Measurements from ENCODE around the gene DOCK2. TPM values are rescaled to one million over a fixed set of nuclear protein-coding genes. Genes with fewer than 3 reads are reported as not detected.

Gene DOCK2
- total and polyA plus RNA-seq, 2 of the 8 experiments (the other 6 are each of a cell fraction or from before 2014, with no cell fraction given), result 3.9 to 5.7 TPM

GRCh38 chr5:169653091-169653490 lies 16.0 kb downstream of the DOCK2 start:
- no peak overlapping the region for H3K27ac ChIP-seq (ENCODE audit: low read depth, low read length)
- H4K8ac ChIP-seq (ENCODE audit: extremely low read depth, insufficient read depth, low read length), result no peak overlapping the region
- no peak overlapping the region for H3K18ac ChIP-seq (ENCODE audit: extremely low read depth, low read length)
- no peak overlapping the region for H3K23ac ChIP-seq (ENCODE audit: insufficient read length)
- H3K9ac ChIP-seq (replicated peaks in 1 of 4; ENCODE audit: extremely low read depth in 1 of 4, low read depth in 3 of 4, low read length in 3 of 4), result no peak overlapping the region
- FAIRE-seq (no peak), DNase-seq (ENCODE audit: low read depth in 1 of 2, low spot score in 2 of 2) (no peak)
- no peak overlapping the region for H3K4me3 ChIP-seq (ENCODE audit: extremely low read depth in 1 of 4, insufficient read depth in 2 of 4, low read depth in 3 of 4, low read length in 4 of 4)
- no peaks in the 10 kb centered on the region for H4K20me1 ChIP-seq (replicated peaks in 1 of 2; ENCODE audit: control insufficient read depth in 1 of 2, insufficient read depth in 2 of 2, low read length in 2 of 2)
- no peak overlapping the region for H3K56ac ChIP-seq (replicated peaks; ENCODE audit: insufficient read length, low read depth, low read length)
- H3K79me2 ChIP-seq (ENCODE audit: control insufficient read depth in 1 of 2, insufficient read depth in 2 of 2, low read length in 2 of 2), result no peaks in the 10 kb centered on the region
- H2BK15ac ChIP-seq (ENCODE audit: low read length), result no peak overlapping the region
- no peak overlapping the region for H4K91ac ChIP-seq (replicated peaks; ENCODE audit: insufficient read length, low read length)
- H3K4ac ChIP-seq (replicated peaks; ENCODE audit: insufficient read length, low read depth, low read length), result no peak overlapping the region
- H3K27me3 ChIP-seq (replicated peaks in 1 of 4; ENCODE audit: control insufficient read depth in 3 of 4, extremely low read depth in 1 of 4, insufficient read depth in 3 of 4, low read length in 3 of 4), result peaks cover 0 to 3% (median 0%) of the 10 kb centered on the region in 4 experiments; a peak in 1 of 7 replicates
- H3K79me1 ChIP-seq (ENCODE audit: low read depth, low read length), result no peaks in the 10 kb centered on the region
- no peak overlapping the region for H2AK5ac ChIP-seq (ENCODE audit: low read depth, low read length)
- CTCF ChIA-PET (ENCODE audit: partially characterized antibody), result interaction anchor here (0.7 kb wide), 1 partner anchor 44 kb away, joined by 3 read pairs; no protein-coding TSS in a partner anchor
- H4K5ac ChIP-seq (ENCODE audit: insufficient read length, low read depth, low read length), result no peak overlapping the region
- H3K23me2 ChIP-seq (ENCODE audit: low read depth, low read length), result no peaks in the 10 kb centered on the region
- WGBS, 2 experiments (ENCODE audit: extremely low coverage in 1 of 2, insufficient coverage in 1 of 2, insufficient read length in 1 of 2, insufficient replicate concordance in 2 of 2, low coverage in 1 of 2, low lambda C conversion rate in 2 of 2, missing lambda C conversion rate in 1 of 2), result 76% methylated on average over 5 of the region's 5 CpGs; no CpG with 5 or more reads in 1 of the 2 experiments
- H2BK20ac ChIP-seq (ENCODE audit: low read length), result no peak overlapping the region
- H2BK12ac ChIP-seq (ENCODE audit: low read depth, low read length), result no peak overlapping the region
- H2AFZ ChIP-seq (ENCODE audit: low read length), result no peak overlapping the region
- H3K9me3 ChIP-seq (ENCODE audit: insufficient read depth in 2 of 2, low read depth in 1 of 2, low read length in 1 of 2), result no peaks in the 10 kb centered on the region
- no peaks in the 10 kb centered on the region for H3K4me1 ChIP-seq (replicated peaks in 1 of 4; ENCODE audit: control insufficient read depth in 3 of 4, insufficient read depth in 4 of 4, low read length in 3 of 4)
- no peak overlapping the region for H3K4me2 ChIP-seq (ENCODE audit: insufficient read depth in 1 of 2, low read depth in 2 of 2, low read length in 2 of 2)
- POLR2A ChIA-PET (ENCODE audit: partially characterized antibody), result no interaction called here
- H3K14ac ChIP-seq (ENCODE audit: insufficient read length), result no peak overlapping the region
- no peak overlapping the region for H2BK5ac ChIP-seq (ENCODE audit: low read depth, low read length)
- no peaks in the 10 kb centered on the region for H3K36me3 ChIP-seq (ENCODE audit: control insufficient read depth in 2 of 4, insufficient read depth in 4 of 4, low read length in 3 of 4)
- no peak overlapping the region for H2BK120ac ChIP-seq (replicated peaks; ENCODE audit: low read depth, low read length)
- TF ChIP-seq POU5F1 (IDR thresholded peaks at IDR 0.05; ENCODE audit: low read depth, low read length) (no peak), RBBP5 (IDR thresholded peaks at IDR 0.05; ENCODE audit: borderline replicate concordance, low read depth, low read length) (no peak), BRCA1 (IDR thresholded peaks at IDR 0.05; ENCODE audit: low read depth, low read length) (no peak), USF2 (IDR thresholded peaks at IDR 0.05; ENCODE audit: low read length) (no peak), KDM4A (IDR thresholded peaks at IDR 0.05; ENCODE audit: low read depth, low read length, severe bottlenecking) (no peak), CTBP2 (IDR thresholded peaks at IDR 0.05; ENCODE audit: borderline replicate concordance, insufficient read depth, insufficient read length, low read length) (no peak), NRF1 (IDR thresholded peaks at IDR 0.05; ENCODE audit: low read depth, low read length) (no peak)
